GM18519 (cell line): ENCODE data around the gene CBX6.

ENCODE experiments used
- ATAC-seq: cut with Tn5 transposase; IDR thresholded peaks from one replicate; pipeline ENCODE4 v1.9.1; 2021; ENCODE audit warnings: mild to moderate bottlenecking, moderate library complexity; ENCODE audit not compliant: unreplicated experiment, low FRiP score

Gene CBX6

GRCh38 chr22:38826801-38827200 is 45.2 kb downstream of the CBX6 start:
- ATAC-seq, result no peak

DNA sequence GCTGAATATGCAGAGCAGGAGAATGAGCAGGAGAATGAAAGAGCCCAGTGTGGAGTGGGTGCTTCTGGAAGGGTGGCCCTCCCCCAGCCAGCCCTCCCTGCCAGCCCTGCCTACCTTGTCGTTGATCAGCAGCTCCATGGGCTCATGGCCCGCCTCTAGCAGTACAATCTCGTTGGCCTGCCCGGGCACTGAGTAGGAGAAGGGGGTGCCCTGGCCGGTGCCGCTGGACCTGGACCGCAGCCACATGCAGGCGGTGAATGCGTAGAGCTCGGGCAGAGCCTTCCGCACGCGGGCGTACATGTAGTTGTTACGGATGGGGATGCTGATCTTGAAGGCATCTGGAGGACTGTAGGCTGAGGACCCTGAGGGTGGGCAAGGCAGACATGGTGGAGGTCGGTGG is 45.6 kb downstream of the CBX6 start:
- ATAC-seq, result no peak

GRCh38 chr22:38824585-38824984 is 47.4 kb downstream of the CBX6 start:
- no peak for ATAC-seq

DNA sequence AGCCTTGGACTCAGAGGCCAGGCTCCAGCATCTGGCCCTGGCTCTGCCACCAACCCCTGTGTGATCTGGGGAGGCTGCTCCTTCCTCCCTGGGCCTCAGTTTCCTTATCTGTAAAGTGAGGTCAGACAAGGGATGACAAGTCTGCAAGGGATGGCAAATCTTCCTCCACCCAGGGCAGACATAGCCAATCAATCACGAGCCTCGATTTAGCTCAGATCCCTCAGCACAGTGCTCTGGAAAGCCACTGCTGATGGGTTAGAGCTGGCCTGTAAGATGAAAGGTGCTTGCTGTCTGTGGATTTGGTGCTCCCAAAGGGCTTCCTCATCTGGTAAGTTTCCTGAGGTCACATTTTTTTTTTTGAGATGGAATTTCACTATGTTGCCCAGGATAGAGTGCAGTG is 48.4 kb downstream of the CBX6 start:
- ATAC-seq, result no peak

DNA sequence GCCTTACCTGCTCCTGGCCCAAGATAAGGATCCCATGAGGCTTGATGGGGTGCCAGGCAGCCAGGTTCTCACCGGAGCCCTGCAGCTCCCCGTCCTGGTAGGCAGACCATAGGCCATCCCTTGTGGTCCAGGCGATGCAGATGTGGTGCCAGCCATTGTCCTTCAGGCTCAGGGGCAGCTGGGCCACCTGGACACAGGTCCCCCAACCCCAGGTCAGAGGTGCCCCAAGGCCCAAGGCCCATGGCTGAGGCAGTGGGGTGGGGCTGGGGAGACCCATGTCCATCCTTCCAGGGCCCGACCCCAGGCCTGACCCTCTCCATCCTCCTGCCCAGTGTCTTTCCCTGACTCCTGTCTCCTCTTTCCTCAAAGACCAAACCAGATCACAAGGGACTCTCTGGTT is 48.9 kb downstream of the CBX6 start:
- no peak for ATAC-seq

- no peak for ATAC-seq
Measured at GRCh38 chr22:38820020-38820419, 52.0 kb downstream of the CBX6 start.

GRCh38 chr22:38819387-38819940 is 52.6 kb downstream of the CBX6 start:
- no peak for ATAC-seq

GRCh38 chr22:38817196-38817595 is 54.8 kb downstream of the CBX6 start:
- no peak for ATAC-seq

DNA sequence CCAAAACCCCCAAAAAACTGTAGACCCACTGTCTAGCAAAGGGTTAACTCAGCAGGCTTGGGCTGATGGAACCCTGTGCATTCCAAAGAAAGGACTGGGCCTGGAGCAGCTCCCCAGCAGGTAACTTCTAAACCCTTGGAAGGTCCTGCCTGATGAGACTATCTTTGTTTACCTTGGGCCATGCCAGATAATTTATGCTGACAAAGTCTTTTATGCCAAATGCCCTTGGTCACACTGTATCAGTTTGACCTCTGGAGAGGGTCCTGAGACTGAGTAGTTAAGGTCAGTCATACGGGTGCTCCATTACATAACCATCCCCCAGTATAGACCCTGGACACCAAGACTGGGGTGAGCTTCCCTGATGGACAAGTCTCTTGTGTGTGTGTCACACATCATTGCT is 56.2 kb downstream of the CBX6 start:
- no peak for ATAC-seq
